ENCODE measurements around the gene ANKRD33B. TPM values are rescaled to one million over a fixed set of nuclear protein-coding genes. Genes with fewer than 3 reads are reported as not detected.

ANKRD33B gene
- total and polyA plus RNA-seq, 9 of the 15 experiments (the other 6 are each of a cell fraction or from before 2014, with no cell fraction given) = 0.10 to 1.7 (median 0.40) TPM

DNA sequence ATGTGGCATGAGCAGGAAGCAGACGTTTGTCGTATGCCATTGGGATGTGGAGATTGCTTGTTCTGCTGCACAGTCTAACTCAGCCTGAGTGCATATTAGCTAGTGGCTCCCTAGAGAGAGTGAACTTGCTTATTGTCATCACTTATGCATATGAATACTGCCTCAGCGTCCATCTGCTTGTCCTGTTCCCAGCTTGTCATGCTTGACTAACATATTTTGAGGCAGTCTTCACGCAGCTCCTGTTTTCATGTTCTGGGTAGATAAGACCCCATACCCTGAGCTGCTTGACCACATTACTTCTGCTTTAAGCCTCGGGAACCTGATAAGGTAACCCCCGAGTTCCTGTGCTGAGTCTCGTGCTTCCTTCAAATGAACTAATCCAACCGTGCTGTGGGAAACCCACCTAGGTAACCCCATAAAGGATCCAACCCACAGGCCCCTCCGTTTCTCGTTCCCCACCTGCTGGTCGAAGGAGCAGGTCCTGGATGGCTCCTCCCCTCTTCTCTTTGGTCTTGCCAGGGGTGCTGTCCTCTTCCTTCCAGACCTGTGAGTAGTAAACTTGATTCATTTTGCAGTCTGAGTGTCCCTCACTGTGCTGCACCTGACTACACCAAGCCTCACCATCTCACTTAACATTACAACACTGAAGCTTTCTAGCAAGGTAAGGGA, 25.0 kb downstream of the ANKRD33B start (continued):
- TF ChIP-seq, protein P1, sequence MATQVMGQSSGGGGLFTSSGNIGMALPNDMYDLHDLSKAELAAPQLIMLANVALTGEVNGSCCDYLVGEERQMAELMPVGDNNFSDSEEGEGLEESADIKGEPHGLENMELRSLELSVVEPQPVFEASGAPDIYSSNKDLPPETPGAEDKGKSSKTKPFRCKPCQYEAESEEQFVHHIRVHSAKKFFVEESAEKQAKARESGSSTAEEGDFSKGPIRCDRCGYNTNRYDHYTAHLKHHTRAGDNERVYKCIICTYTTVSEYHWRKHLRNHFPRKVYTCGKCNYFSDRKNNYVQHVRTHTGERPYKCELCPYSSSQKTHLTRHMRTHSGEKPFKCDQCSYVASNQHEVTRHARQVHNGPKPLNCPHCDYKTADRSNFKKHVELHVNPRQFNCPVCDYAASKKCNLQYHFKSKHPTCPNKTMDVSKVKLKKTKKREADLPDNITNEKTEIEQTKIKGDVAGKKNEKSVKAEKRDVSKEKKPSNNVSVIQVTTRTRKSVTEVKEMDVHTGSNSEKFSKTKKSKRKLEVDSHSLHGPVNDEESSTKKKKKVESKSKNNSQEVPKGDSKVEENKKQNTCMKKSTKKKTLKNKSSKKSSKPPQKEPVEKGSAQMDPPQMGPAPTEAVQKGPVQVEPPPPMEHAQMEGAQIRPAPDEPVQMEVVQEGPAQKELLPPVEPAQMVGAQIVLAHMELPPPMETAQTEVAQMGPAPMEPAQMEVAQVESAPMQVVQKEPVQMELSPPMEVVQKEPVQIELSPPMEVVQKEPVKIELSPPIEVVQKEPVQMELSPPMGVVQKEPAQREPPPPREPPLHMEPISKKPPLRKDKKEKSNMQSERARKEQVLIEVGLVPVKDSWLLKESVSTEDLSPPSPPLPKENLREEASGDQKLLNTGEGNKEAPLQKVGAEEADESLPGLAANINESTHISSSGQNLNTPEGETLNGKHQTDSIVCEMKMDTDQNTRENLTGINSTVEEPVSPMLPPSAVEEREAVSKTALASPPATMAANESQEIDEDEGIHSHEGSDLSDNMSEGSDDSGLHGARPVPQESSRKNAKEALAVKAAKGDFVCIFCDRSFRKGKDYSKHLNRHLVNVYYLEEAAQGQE (IDR thresholded peaks at IDR 0.05; ENCODE audit: borderline replicate concordance) = peak; percentile 31; the same call in 1 of the 2 replicates
- TF ChIP-seq, protein P1 (CRISPR knock-in tag; IDR thresholded peaks at IDR 0.05; ENCODE audit: low read depth) = no peak
- TF ChIP-seq ZNF165 (CRISPR knock-in tag; IDR thresholded peaks at IDR 0.05; ENCODE audit: borderline replicate concordance) = 0 out of 2 replicates have a peak, but pooled peaks have one; percentile 45
- TF ChIP-seq BRF1 (IDR thresholded peaks at IDR 0.05; ENCODE audit: borderline replicate concordance, extremely low read depth, insufficient read length) = no peak
- no peak for TF ChIP-seq ZNF253 (CRISPR knock-in tag; conservative IDR thresholded peaks at IDR 0.05)
- peak; percentile 99 for TF ChIP-seq KLF16 (IDR thresholded peaks at IDR 0.05)
- TF ChIP-seq TAF7 (tag; IDR thresholded peaks at IDR 0.05) = no peak
- TF ChIP-seq, protein P2, sequence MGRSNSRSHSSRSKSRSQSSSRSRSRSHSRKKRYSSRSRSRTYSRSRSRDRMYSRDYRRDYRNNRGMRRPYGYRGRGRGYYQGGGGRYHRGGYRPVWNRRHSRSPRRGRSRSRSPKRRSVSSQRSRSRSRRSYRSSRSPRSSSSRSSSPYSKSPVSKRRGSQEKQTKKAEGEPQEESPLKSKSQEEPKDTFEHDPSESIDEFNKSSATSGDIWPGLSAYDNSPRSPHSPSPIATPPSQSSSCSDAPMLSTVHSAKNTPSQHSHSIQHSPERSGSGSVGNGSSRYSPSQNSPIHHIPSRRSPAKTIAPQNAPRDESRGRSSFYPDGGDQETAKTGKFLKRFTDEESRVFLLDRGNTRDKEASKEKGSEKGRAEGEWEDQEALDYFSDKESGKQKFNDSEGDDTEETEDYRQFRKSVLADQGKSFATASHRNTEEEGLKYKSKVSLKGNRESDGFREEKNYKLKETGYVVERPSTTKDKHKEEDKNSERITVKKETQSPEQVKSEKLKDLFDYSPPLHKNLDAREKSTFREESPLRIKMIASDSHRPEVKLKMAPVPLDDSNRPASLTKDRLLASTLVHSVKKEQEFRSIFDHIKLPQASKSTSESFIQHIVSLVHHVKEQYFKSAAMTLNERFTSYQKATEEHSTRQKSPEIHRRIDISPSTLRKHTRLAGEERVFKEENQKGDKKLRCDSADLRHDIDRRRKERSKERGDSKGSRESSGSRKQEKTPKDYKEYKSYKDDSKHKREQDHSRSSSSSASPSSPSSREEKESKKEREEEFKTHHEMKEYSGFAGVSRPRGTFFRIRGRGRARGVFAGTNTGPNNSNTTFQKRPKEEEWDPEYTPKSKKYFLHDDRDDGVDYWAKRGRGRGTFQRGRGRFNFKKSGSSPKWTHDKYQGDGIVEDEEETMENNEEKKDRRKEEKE (IDR thresholded peaks at IDR 0.05; ENCODE audit: borderline replicate concordance in 1 of 2, control insufficient read depth in 1 of 2, low read depth in 2 of 2, low read length in 1 of 2) = peak in 1 of 2 experiments; percentile 78; a peak in 1 of 4 replicates
- TF ChIP-seq, protein P3, sequence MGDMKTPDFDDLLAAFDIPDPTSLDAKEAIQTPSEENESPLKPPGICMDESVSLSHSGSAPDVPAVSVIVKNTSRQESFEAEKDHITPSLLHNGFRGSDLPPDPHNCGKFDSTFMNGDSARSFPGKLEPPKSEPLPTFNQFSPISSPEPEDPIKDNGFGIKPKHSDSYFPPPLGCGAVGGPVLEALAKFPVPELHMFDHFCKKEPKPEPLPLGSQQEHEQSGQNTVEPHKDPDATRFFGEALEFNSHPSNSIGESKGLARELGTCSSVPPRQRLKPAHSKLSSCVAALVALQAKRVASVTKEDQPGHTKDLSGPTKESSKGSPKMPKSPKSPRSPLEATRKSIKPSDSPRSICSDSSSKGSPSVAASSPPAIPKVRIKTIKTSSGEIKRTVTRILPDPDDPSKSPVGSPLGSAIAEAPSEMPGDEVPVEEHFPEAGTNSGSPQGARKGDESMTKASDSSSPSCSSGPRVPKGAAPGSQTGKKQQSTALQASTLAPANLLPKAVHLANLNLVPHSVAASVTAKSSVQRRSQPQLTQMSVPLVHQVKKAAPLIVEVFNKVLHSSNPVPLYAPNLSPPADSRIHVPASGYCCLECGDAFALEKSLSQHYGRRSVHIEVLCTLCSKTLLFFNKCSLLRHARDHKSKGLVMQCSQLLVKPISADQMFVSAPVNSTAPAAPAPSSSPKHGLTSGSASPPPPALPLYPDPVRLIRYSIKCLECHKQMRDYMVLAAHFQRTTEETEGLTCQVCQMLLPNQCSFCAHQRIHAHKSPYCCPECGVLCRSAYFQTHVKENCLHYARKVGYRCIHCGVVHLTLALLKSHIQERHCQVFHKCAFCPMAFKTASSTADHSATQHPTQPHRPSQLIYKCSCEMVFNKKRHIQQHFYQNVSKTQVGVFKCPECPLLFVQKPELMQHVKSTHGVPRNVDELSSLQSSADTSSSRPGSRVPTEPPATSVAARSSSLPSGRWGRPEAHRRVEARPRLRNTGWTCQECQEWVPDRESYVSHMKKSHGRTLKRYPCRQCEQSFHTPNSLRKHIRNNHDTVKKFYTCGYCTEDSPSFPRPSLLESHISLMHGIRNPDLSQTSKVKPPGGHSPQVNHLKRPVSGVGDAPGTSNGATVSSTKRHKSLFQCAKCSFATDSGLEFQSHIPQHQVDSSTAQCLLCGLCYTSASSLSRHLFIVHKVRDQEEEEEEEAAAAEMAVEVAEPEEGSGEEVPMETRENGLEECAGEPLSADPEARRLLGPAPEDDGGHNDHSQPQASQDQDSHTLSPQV (IDR thresholded peaks at IDR 0.05) = peak; percentile 63
- no peak for TF ChIP-seq ZNF41 (CRISPR knock-in tag; conservative IDR thresholded peaks at IDR 0.05)
- TF ChIP-seq CBFA2T2 (conservative IDR thresholded peaks at IDR 0.05) = peak; percentile 99
- TF ChIP-seq TAF9B (IDR thresholded peaks at IDR 0.05; ENCODE audit: partially characterized antibody) = peak; percentile 79

All from K562 (cell line).